ENCODE measurements around the gene EMC6. TPM values are rescaled to one million over a fixed set of nuclear protein-coding genes. Genes with fewer than 3 reads are reported as not detected.

The EMC6 gene
- total and polyA plus RNA-seq, 8 donors, result 12.1 to 34.6 (median 16.4) TPM

DNA sequence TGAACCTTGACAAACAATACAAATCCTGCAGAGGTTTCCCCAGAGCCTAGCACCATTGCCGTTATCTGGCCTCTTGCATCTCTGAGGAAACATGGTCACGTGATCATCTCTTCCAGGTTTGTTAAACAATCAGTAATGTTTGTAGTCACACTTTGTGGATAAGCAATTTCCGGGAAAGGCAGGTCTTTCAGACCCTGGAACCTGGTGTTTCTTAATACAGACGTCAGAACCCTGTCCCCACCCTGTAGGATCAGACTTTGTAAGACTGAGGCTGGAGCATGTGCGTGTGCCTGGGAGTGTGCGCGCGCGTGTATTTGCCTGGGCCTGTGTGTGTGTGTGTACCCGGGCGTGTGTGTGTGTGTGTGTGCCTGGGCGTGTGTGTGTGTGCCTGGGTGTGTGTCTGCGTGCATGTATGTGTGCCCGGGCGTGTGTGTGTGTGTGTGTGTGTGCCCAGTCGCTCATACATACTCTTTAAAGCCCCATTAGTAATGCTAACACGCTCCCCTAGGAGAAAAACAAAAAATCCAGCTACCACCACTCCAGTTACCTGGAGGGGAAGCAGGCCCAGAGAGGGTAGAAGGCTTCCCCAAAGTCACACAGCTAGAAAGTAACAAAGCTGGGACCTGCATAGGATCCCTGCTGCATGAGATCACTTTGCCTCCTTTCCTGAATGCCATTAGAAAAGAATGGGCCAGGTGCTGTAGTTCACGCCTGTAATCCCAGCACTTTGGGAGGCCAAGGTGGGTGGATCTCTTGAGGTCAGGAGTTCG is 26.7 kb upstream of the EMC6 start:
- H3K27me3 ChIP-seq, result no peaks in the 10 kb centered on the region
- H3K36me3 ChIP-seq, result no peaks in the 10 kb centered on the region
- TF ChIP-seq CTCF (IDR thresholded peaks at IDR 0.05), result no peak
- intact Hi-C loops (cut with DNase I), result loop anchor here in 1 of 3 donors (10.0 kb wide), 1 partner anchor 597 kb away; no protein-coding TSS in a partner anchor
- no peak overlapping the region for H3K4me3 ChIP-seq
- WGBS, 2 donors, result 72 to 76% methylated on average over 19 of the region's 19 CpGs
- DNase-seq (no peak), FAIRE-seq (no peak), ATAC-seq (no peak)
- peaks cover 7 to 22% (median 9%) of the 10 kb centered on the region in 3 donors for H3K4me1 ChIP-seq
- no peaks in the 10 kb centered on the region for H3K9me3 ChIP-seq
- no peak overlapping the region for H3K27ac ChIP-seq

GRCh38 chr17:3643889-3644349 is 24.7 kb upstream of the EMC6 start:
- intact Hi-C loops (cut with DNase I), result loop anchor here in 1 of 3 donors (10.0 kb wide), 1 partner anchor 599 kb away; no protein-coding TSS in a partner anchor
- TF ChIP-seq CTCF (IDR thresholded peaks at IDR 0.05), result no peak
- DNase-seq (no peak), FAIRE-seq (no peak), ATAC-seq (no peak)
- H3K9me3 ChIP-seq, result no peaks in the 10 kb centered on the region
- H3K27me3 ChIP-seq, result no peaks in the 10 kb centered on the region
- no peak overlapping the region for H3K27ac ChIP-seq
- 96 to 100% methylated on average over 4 of the region's 4 CpGs for WGBS, 2 donors
- H3K4me3 ChIP-seq, result no peak overlapping the region
- H3K4me1 ChIP-seq, result peaks cover 7 to 15% (median 9%) of the 10 kb centered on the region in 3 donors
- H3K36me3 ChIP-seq, result no peaks in the 10 kb centered on the region

DNA sequence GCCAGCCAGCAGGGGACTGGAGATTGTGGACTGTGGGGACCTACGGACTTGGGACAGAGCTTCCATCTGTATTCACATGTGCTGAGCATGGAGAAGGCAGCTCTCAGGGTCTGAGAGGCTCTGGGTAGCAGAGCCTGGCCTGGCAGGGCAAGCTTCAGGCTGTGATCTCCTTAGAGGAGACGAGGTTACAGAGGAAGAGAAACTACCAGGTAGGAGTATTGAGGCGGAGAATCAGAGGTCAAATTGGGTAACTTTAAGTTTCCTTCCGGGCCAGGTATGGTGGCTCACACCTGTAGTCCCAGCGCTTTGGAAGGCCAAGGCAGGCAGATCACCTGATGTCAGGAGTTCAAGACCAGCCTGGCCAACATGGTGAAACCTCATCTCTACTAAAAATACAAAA is 23.3 kb upstream of the EMC6 start:
- Histone ChIP-seq H3K27ac (no peak overlapping the region), H3K4me1 (peaks cover 6 to 10% (median 7%) of the 10 kb centered on the region in 3 donors), H3K4me3 (no peak overlapping the region), H3K9me3 (no peaks in the 10 kb centered on the region), H3K36me3 (no peaks in the 10 kb centered on the region), H3K27me3 (no peaks in the 10 kb centered on the region)
- no peak for FAIRE-seq
- DNase-seq, result peak in 1 of 6 donors; percentile 11
- intact Hi-C loops (cut with DNase I), result loop anchor here in 1 of 3 donors (10.0 kb wide), 1 partner anchor 601 kb away; no protein-coding TSS in a partner anchor
- 55 to 80% methylated on average over 5 of the region's 5 CpGs for WGBS, 2 donors
- no peak for ATAC-seq
- TF ChIP-seq CTCF (IDR thresholded peaks at IDR 0.05), result no peak

- WGBS, 2 donors, result 82 to 84% methylated on average over 12 of the region's 12 CpGs
- TF ChIP-seq CTCF (IDR thresholded peaks at IDR 0.05), result no peak
- DNase-seq, result no peak
- H3K27ac ChIP-seq, result no peak overlapping the region
- no peaks in the 10 kb centered on the region for H3K9me3 ChIP-seq
- no peaks in the 10 kb centered on the region for H3K27me3 ChIP-seq
- intact Hi-C loops (cut with DNase I), result loop anchor here in 1 of 3 donors (10.0 kb wide), 1 partner anchor 602 kb away; no protein-coding TSS in a partner anchor
- FAIRE-seq, result no peak
- H3K4me3 ChIP-seq, result no peak overlapping the region
- H3K36me3 ChIP-seq, result no peaks in the 10 kb centered on the region
- ATAC-seq, result no peak
- H3K4me1 ChIP-seq, result no peaks in the 10 kb centered on the region
Measured at GRCh38 chr17:3647251-3647650, 21.4 kb upstream of the EMC6 start.
